ENCODE data around the gene TMOD3. TPM values are rescaled to one million over a fixed set of nuclear protein-coding genes. Genes with fewer than 3 reads are reported as not detected.

TMOD3 gene
- total RNA-seq, 1 donor from 2014 or later: 51.0 TPM

DNA sequence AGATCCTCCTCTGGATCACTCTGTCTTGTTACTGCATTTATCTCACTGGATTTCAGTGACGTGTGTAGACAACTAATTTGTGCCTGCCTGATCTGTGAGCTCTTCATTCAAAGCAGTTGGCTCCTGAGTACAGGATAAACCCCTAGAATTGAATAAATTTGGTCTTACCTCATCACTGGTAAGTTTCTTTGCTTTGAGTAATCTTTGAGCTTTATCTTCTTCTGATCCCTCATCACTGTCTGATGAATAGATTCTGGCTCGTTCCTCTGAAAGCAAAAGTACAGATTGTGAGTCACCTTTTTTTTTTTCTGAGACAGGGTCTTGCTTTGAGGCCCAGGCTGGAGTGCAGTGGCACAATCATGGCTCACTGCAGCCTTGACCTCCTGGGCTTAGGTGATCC is 117.7 kb downstream of the TMOD3 start:
- Mint-ChIP-seq H3K4me1 (ENCODE audit: unreplicated experiment) (no peaks in the 10 kb centered on the region), H3K36me3 (ENCODE audit: low read depth, unreplicated experiment) (peaks cover 43% of the 10 kb centered on the region), H3K4me3 (ENCODE audit: unreplicated experiment) (peak overlapping the region; percentile 57), H3K27ac (ENCODE audit: unreplicated experiment) (no peak overlapping the region), H3K27me3 (ENCODE audit: unreplicated experiment) (no peaks in the 10 kb centered on the region), H3K9me3 (ENCODE audit: unreplicated experiment) (no peaks in the 10 kb centered on the region)
- TF ChIP-seq CTCF (IDR thresholded peaks at IDR 0.05; ENCODE audit: unreplicated experiment): no peak
- no peak for DNase-seq (ENCODE audit: low spot score)

DNA sequence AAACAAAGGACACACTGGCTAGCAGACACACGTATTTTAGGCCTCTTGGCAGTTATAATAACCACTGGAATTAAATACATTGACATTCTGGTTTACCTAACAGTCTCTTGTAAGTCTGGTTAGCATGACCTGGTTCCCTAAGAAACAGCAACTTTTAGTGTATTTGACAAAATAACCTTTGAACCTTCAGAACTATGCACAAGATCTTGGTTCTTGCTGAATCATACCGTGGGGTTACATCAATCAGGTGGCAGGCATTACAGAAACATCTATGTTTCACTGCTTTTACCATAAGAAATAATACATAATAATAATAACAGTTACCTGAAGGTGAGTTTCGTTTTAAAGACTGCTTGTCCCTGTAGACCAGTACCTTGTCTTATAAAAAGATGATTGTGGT is 123.4 kb downstream of the TMOD3 start:
- H3K27ac Mint-ChIP-seq (ENCODE audit: unreplicated experiment): no peak overlapping the region
- no peaks in the 10 kb centered on the region for H3K4me1 Mint-ChIP-seq (ENCODE audit: unreplicated experiment)
- H3K4me3 Mint-ChIP-seq (ENCODE audit: unreplicated experiment): no peak overlapping the region
- H3K36me3 Mint-ChIP-seq (ENCODE audit: low read depth, unreplicated experiment): peaks cover 30% of the 10 kb centered on the region
- DNase-seq (ENCODE audit: low spot score): no peak
- no peak for TF ChIP-seq CTCF (IDR thresholded peaks at IDR 0.05; ENCODE audit: unreplicated experiment)
- no peaks in the 10 kb centered on the region for H3K27me3 Mint-ChIP-seq (ENCODE audit: unreplicated experiment)
- H3K9me3 Mint-ChIP-seq (ENCODE audit: unreplicated experiment): no peaks in the 10 kb centered on the region

- Mint-ChIP-seq H3K27me3 (ENCODE audit: unreplicated experiment) (no peaks in the 10 kb centered on the region), H3K36me3 (ENCODE audit: low read depth, unreplicated experiment) (peaks cover 28% of the 10 kb centered on the region), H3K4me1 (ENCODE audit: unreplicated experiment) (peaks cover 10% of the 10 kb centered on the region), H3K9me3 (ENCODE audit: unreplicated experiment) (no peaks in the 10 kb centered on the region), H3K4me3 (ENCODE audit: unreplicated experiment) (no peak overlapping the region), H3K27ac (ENCODE audit: unreplicated experiment) (no peak overlapping the region)
- DNase-seq (ENCODE audit: low spot score): no peak
- no peak for TF ChIP-seq CTCF (IDR thresholded peaks at IDR 0.05; ENCODE audit: unreplicated experiment)
Measured at GRCh38 chr15:51955504-51955903, 126.1 kb downstream of the TMOD3 start.

Other genes with a start within 250 kb of the TMOD3 start
- 33.1 TPM for gene DMXL2, start 206.9 kb upstream of the TMOD3 start, total RNA-seq (ENCODE audit: unreplicated experiment)
- 37.0 TPM for gene SCG3, start 148.2 kb upstream of the TMOD3 start, total RNA-seq (ENCODE audit: unreplicated experiment)
- 14.5 TPM for gene LYSMD2, start 92.0 kb upstream of the TMOD3 start, total RNA-seq (ENCODE audit: unreplicated experiment)
- 118 TPM for gene TMOD2, start 78.1 kb upstream of the TMOD3 start, total RNA-seq (ENCODE audit: unreplicated experiment)
- gene LEO1, start 142.1 kb downstream of the TMOD3 start, total RNA-seq (ENCODE audit: unreplicated experiment): 25.5 TPM
- 94.6 TPM for gene MAPK6, start 189.6 kb downstream of the TMOD3 start, total RNA-seq (ENCODE audit: unreplicated experiment)

Measured in endothelial cell (in vitro differentiated cells).